ENCODE measurements around the gene MARVELD3.
A peak's percentile ranks its signal among the peaks of the same experiment; 100 is the strongest.
"Not testable (repeated sequence)": the region's sequence is repeated elsewhere in the genome, so short reads cannot be mapped to it uniquely, and the experiment has no call there.

Gene MARVELD3, protein sequence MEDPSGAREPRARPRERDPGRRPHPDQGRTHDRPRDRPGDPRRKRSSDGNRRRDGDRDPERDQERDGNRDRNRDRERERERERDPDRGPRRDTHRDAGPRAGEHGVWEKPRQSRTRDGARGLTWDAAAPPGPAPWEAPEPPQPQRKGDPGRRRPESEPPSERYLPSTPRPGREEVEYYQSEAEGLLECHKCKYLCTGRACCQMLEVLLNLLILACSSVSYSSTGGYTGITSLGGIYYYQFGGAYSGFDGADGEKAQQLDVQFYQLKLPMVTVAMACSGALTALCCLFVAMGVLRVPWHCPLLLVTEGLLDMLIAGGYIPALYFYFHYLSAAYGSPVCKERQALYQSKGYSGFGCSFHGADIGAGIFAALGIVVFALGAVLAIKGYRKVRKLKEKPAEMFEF

DNA sequence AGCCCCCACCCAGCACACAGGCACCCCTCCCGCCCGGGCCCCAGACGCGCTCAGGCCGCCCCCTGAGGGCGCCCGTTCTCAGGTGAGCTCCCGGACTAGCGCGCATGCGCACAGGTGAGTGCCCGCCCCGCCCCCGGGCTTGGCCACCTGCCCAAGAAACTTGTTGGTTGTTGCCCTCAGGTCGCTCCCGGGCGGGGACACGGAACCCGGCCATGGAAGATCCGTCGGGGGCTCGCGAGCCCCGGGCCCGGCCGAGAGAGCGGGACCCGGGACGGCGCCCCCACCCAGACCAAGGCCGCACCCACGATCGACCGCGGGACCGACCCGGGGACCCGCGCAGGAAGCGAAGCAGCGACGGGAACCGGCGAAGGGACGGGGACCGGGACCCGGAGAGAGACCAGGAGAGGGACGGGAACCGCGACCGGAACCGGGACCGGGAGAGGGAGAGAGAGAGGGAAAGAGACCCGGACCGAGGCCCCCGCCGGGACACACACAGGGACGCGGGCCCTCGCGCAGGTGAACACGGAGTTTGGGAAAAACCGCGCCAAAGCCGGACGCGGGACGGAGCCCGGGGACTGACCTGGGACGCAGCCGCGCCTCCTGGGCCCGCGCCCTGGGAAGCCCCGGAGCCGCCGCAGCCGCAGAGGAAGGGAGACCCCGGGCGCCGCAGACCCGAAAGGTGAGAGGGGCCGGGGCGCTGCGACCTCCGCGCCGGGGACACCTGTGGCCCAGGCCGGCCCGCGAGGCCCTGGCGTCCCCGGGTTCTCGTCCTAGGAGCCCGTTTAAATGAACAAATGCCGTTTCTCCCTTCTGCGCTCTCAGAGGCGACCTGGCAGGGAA is at the start of gene MARVELD3:
MARVELD3 (plus strand) TSS at position 167 of the 840 bp plus-strand sequence; CDS start at position 213, 46 bp downstream.
- no peak for DNase-seq

DNA sequence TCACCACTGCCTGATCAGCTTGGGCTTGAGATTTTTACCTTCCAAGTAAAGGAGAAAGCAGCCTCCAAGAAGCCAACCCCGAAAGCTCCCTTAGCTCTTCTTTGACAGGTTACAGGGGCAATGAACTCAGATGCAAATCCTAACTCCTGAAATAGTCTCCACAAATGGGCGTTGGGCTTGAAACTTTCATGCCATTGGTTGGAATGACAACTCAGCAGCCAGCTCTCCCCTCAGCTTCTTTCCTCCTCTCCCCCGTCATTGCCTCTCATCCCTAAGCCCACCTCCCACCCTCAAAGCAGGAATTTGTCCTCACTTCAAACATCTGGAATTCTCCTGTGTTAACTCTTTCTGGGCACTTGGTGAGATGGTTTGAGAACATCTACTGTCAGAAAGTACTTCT is 49.0 kb upstream of the MARVELD3 start, which contains the start of gene TAT:
TAT (minus strand) TSS at position 122 of the 400 bp plus-strand sequence. CDS start 677 bp downstream, outside the sequence.
- no peak for DNase-seq

DNA sequence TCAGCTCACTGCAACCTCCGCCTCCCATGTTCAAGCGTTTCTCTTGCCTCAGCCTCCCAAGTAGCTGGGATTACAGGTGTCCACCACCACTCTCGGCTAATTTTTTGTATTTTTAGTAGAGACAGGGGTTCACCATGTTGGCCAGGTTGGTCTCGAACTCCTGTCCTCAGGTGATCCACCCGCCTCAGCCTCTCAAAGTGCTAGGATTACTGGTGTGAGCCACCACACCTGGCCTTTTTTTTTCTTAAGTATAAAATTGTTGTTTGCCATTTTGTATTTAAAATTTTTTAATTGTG is 43.5 kb upstream of the MARVELD3 start:
- not testable (repeated sequence) for DNase-seq

DNA sequence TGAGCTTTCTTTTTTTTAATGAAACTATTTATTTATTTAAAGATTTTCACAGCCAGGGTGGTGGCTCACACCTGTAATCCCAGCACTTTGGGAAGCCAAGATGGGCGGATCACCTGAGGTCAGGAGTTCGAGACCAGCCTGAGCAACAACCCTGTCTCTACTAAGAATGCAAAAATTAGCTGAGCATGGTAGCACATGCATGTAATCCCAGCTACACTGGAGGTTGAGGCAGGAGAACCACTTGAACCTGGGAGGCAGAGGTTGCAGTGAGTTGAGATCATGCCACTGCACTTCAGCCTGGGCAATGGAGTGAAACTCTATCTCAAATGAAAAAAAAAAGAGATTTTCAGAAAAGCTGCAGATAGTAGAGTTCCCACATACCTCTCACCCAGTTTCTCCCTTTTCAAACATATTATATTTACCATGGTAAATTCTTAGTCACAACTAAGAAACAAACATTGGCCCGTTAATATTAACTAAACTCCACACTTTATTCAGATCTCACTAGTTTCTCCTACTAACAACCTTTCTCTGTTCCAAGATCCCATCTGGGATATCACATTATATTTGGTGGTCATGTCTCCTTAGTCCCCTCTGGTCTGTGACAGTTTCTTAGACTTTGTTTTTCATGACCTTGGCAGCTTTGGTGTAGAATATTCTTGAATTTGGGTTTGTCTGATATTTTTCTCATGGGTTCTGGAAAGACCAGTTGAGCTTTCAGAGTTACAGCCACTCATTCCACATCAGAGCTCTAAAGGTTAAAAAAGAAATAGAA is 41.3 kb upstream of the MARVELD3 start:
- no peak for DNase-seq

DNA sequence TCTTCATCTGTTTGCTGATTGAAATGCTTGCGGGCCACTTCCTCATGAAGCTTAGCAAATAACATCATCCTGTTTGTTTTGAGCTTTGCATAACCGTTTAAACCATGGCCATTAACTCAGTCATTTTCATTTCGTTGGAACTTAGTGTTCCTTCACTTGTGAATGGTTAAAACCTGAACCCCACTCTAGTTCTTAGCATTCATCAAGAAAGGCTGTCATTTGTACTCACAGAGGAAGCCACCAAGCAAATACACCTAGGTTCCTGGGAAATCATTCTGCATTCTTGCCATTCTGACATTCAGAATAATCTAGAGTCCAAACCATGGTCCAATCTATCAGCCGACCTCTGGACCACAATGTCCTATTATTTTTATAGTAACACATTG is 40.7 kb upstream of the MARVELD3 start:
- DNase-seq, result no peak

DNA sequence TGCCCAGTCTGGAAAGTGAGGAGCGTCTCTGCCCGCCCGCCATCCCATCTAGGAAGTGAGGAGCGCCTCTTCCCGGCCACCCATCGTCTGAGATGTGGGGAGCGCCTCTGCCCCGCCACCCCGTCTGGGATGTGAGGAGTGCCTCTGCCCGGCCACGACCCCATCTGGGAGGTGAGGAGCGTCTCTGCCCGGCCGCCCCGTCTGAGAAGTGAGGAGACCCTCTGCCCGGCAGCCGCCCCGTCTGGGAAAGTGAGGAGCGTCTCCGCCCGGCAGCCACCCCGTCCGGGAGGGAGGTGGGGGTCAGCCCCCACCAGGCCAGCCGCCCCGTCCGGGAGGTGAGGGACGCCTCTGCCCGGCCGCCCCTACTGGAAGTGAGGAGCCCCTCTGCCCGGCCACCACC is 36.6 kb upstream of the MARVELD3 start:
- DNase-seq, result not testable (repeated sequence)

DNA sequence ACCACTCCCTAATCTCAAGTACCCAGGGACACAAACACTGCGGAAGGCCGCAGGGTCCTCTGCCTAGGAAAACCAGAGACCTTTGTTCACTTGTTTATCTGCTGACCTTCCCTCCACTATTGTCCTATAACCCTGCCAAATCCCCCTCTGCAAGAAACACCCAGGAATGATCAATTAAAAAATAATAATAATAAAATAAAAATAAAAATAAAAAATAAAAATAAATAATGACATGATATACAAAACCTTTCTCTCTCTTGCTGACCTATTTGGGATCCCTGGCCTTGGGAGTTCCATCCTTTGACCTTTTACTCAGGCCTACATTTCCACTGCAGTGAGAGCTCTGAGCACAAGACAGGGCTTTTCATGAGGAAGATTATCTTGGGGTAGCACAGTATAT is 35.9 kb upstream of the MARVELD3 start:
- not testable (repeated sequence) for DNase-seq

DNA sequence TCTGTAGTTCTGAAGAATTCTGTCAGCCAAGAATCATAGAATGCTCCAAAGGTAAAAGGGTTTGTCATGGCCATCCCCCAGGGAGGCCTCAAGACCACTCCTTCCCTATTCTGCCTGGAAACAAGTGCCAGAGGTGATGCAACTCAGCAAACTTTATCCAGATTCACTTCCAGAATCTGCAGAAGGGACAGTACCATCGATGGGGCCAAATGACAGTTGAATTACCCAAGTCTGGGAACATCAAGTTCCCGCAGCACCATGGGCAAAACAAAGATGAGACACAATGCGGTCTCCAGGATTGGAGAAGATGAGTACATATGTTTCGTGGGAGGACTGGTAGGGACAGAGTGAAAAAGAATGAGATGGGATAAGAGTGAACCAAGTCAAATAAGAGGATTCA is 35.4 kb upstream of the MARVELD3 start:
- no peak for DNase-seq

DNA sequence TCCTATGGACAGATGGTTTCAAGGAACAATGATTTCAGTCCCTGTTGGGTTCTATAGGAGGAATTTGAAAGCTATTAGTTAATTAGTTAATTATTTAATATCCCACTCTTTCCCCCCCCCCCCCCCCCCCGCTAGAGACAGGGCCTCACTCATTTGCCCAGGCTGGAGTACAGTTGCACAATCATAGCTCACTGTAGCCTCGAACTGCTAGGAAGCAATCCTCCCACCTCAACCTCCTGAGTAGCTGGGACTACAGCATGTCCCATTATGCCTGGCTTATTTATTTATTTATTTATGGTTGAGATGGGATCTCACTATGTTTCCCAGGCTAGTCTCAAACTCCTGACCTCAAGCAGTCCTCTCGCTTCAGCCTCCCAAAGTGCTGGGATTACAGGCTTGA is 34.1 kb upstream of the MARVELD3 start:
- no peak for DNase-seq

DNA sequence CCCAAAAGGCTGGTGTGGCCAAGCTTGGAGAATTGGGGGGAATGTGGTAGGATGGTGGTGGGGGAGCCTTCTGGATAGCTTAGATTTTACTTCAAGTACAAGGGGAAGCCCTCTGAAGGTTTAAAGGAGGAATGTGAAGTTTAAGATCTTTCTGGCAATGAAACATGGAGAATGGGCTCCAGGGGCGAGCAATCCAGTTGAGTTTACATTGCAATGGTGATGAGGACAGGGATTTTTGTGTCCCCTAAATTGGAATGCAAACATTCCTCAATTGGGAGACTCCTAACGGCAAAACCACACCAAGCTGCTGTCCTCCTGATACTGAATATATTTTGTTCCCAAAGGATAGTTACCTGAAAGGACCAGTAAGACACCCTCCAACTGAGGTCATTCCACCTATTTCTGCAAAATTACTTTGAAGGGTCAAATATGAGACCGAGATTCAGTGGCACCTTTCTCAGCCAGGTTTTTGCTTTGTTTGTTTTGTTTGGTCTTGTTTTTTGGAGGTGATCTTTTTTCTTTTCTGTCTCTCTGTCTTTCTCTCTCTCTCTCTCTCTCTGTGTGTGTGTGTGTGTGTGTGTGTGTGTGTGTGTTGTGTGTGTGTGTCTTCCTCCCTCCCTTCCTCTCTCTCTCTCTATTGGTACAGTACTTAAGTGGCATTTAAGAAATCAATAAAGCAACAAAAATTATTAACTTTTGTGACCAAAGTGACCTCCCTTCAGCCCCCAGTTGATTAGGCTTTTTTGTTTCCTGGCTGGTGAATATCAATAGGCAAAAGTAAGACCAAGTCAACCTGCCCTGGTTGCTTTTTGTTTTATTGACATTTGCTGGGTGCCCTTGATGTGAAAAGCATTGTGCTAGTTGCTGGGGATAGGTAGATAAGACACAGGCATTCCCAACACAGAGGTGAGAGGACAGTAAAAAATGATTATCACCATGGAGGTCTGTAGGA is 32.7 kb upstream of the MARVELD3 start:
- DNase-seq, result no peak

DNA sequence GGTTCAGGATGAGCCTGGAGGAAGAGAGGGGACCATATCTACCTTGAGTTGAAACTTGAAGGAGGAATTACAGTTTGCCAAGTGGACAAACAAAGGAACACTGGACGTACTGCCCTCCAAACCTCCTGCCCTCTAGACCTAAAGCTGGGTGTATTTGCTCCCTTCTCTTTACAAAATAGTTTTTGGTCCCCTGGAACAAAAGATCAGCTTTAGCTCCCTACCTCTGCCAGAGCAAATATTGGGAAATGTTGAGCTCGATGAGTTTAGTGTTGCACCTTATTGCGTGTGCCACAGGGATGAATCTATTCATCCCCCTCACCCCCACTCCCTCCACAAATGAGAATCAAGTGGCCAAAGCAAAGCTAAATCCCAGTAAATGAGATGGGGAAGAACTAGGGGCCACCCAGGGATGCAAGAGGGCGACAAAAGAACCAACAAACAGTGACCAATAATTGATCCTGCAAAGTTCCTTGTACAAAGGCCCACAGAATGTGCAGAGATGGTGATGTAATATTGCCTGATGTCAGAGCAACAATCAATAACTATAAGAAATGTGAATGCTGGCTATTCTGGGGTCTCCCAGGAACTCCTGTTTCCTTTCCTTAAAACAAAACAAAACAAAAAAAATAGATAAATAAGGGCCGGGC is 31.9 kb upstream of the MARVELD3 start:
- DNase-seq, result no peak

DNA sequence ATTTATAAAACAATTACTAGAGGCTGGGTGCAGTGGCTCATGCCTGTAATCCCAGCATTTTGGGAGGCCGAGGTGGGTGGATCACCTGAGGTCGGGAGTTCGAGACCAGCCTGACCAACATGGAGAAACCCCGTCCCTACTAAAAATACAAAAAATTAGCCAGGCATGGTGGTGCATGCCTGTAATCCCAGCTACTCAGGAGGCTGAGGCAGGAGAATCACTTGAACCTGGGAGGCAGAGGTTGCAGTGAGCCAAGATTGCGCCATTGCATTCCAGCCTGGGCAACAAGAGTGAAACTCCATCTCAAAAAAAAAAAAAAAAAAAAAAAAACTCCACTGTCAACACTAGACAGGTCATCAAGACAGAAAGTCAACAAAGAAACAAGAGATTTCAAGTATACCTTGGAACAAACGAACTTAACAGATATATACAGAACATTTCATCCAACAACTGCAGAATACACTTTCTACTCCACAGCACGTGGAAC is 30.6 kb upstream of the MARVELD3 start:
- not testable (repeated sequence) for DNase-seq

DNA sequence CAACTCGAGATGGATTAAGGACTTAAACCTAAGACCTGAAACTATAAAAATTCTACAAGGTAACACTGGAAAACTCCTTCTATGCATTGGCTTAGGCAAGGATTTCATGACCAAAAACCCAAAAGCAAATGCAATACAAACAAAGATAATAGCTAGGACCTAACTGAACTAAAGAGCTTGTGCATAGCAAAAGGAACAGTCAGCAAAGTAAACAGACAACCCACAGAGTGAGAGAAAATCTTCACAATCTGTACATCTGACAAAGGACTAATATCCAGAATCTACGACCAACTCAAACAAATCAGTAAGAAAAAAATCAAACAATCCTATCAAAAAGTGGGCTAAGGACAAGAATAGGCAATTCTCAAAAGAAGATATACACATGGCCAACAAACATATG is 27.6 kb upstream of the MARVELD3 start:
- not testable (repeated sequence) for DNase-seq

DNA sequence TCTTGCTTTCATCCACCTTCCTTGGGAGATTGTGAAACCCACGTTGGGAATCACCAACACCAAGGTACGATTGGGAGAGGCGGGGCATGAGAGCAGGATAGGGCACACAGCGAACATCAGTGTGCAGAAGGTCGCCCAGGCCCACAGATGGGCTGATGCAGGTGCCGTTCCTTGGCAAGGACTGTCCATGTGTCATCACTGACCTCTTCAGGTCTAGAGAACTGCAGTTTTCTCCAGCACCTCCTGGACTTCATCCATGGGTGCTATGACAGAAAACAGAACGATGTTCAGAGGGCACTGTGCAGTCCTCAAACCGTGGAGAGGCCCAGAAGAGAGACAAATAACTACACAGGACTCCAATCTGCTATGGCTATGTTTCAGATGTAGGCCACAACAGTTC is 25.2 kb upstream of the MARVELD3 start:
- no peak for DNase-seq

DNA sequence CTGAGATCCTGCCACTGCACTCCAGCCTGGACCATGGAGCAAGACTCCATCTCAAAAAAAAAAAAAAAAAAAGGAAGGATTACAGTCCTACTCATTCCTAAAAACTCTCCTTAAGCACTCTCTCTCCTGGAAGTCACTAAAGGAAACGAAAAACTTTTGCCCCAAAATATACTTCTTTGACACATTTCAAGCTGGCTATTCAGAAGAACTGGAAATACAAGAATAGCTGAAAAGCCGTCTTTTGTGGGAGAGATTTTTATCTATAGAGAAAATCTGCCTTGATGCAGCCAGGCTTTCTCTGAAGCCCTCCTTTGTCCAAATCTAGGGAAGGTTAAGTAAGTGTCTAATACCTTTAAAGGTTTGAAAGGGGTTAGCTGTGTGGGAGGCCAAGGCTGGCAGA is 16.9 kb upstream of the MARVELD3 start:
- no peak for DNase-seq

DNA sequence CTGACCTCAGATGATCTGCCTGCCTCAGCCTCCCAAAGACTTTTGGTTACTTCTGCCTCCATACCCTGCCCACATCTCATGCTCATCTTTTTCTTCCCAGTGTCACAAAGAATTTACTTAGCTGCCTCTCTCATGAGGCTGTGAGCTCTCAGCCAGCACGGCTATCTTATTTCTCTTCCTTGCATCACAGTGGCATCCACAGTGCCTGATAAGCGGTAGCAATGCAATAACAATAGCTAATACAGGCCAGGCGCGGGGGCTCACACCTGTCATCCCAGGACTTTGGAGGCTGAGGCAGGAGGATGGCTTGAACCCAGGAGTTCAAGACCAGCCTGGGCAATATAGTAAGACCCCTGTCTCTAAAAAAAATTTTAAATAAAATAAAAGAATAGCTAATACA is 15.5 kb upstream of the MARVELD3 start:
- DNase-seq, result no peak

DNA sequence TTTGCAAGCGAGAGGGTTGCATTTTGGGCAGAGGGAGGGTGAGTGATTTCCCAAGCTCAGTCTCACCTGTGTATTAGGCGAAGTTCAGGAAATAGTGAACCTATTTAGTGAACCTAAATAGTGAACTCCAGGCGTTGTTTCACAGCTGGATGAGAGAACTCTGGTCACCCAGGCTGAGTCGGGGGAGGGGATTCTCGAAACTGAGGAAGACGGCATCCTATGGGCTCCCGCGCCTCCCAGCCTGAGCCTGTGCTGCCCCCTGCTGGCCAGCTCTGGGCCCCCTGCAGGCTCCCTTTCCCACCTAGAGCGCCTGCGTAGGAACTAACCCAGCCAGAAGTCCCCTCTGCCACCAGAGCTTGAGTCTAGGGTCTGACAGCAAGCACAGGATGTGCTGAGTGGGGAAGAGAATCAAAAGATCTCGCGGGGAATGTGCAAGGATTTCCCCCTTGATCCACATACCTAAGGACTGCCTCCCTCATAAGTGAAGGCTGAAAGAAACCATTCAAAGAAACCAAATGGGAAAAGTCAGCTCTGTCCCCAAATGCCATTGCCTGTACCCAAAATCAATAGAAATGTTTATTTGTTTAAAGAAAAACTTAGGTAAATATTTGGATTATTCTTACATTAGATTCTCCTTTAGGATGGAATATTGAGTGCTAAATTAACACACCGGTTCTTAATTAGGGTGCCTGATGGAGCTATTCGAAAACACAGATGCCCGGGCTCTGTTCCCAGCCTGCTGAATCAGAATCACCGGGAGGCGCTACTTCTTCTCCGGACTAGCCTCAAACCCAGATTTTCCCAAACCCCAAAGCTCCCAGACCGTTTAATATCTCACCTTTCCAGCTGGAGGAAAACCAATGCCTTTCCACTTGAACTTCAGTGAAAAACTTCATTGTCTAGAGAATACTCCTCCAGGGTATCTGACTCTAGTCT is 14.8 kb upstream of the MARVELD3 start:
- peak; percentile 82 for DNase-seq

DNA sequence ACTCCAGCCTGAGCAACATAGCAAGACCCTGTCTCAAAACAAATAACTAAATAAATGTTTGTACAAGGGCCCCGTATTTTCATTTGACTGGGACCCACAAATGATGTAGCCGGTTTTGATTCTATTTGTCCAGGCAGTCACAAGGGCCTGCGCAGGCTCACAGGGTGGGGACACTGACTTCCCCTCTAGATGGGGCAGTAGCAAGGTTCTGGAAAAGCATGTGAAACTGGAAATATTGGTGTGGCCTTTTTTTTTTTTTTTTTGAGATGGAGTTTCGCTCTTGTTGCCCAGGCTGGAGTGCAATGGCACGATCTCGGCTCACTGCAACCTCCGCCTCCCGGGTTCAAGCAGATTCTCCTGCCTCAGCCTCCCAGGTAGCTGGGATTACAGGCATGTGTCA is 11.0 kb upstream of the MARVELD3 start:
- not testable (repeated sequence) for DNase-seq

DNA sequence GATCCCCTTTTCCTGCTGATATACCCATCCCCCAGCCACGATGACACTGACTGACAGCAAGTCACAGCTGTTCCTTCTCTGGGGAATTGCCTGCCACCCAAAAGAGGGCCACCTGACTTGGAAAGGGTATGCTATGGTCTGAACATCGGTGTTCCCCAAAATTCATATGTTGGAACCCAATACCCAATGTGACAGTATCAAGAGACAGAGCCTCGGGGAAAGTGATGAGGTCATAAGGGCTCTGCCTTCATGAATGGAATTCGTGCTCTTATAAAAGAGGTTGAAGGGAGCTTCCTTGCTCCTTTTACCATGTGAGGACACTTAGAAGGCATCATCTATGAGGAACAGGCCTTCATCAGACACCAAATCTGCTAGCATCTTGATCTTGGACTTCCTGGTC is 7.6 kb upstream of the MARVELD3 start:
- no peak for DNase-seq

DNA sequence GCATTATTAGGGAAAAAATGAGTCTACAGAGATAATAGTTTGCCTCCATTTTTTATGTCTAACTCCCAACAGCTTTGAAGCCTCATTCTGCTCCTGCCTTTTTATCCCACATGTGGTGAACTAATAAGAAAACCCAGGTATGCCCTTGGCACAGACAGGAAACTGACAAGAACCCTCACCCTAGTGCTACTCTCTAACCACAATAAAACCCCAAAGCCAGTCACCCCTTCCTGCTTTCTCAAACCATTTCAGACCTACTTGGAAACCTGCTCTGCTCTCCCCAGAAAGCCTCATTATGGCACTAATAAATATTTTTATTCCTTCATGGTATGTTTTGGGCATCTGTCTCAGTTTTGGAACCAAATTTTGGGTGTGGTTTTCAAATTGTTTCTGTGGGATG is 3.9 kb upstream of the MARVELD3 start:
- peak; percentile 24 for DNase-seq
